Measurements from ENCODE around the gene NELL2.

- TF ChIP-seq CTCF (IDR thresholded peaks at IDR 0.05) (no peak), POLR2AphosphoS5 (IDR thresholded peaks at IDR 0.05) (no peak)
Observed at GRCh38 chr12:44738051-44738450, 138.1 kb downstream of the NELL2 start.

All from suprapubic skin (tissue), 3 donors.